IMR-90 (cell line): ENCODE results near the gene MTPN. TPM values are rescaled to one million over a fixed set of nuclear protein-coding genes. Genes with fewer than 3 reads are reported as not detected.

ENCODE experiments used
- ATAC-seq: fragments of 200-7000 bp; cut with Tn5 transposase; 2 replicates; pipeline ENCODE4 v1.9.1; 2020; ENCODE audit warnings: low read depth, mild to moderate bottlenecking, moderate library complexity
- BruUV-seq: library from RNA; stranded (reverse); fragments of 400-500 nt; replicated peaks from 2 replicates; lab custom pipeline; 2021; lab: Mats Ljungman, UMichigan
- CTCF ChIA-PET: fragments of 300-600 bp; formaldehyde crosslinking; extraction: SDS; loops from one replicate; lab custom pipeline; 2021; ENCODE audit warnings: antibody characterized with exemption; lab: Yijun Ruan, JAX
- POLR2A ChIA-PET: fragments of 300-600 bp; sonication (Branson Sonifier 250); formaldehyde crosslinking; loops from one replicate; lab custom pipeline; 2022; ENCODE audit warnings: antibody characterized with exemption; ENCODE audit not compliant: unreplicated experiment; lab: Charles Lee
- DNase-seq: peaks from one replicate; pipeline ENCODE4 v3.0.0; 2013
- H2AFZ ChIP-seq: replicated peaks from 2 replicates; pipeline ENCODE3; 2013; ENCODE audit warnings: low read length, mild to moderate bottlenecking; ENCODE audit not compliant: poor library complexity
- H2AK5ac ChIP-seq: 2 replicates; pipeline ENCODE4 v1.6.1; 2013; ENCODE audit warnings: low read depth, low read length, inconsistent platforms
- H2AK9ac ChIP-seq: replicated peaks from 2 replicates; pipeline ENCODE3; 2013; ENCODE audit warnings: mild to moderate bottlenecking, low read depth, low read length, moderate library complexity; ENCODE audit not compliant: poor library complexity
- H2BK120ac ChIP-seq: 2 replicates; pipeline ENCODE4 v1.6.1; 2013; ENCODE audit warnings: low read depth, low read length, inconsistent platforms
- H2BK15ac ChIP-seq: 3 replicates; pipeline ENCODE4 v1.6.1; 2013; ENCODE audit warnings: low read depth, low read length, inconsistent platforms
- H2BK20ac ChIP-seq: 2 replicates; pipeline ENCODE4 v1.6.1; 2013; ENCODE audit warnings: low read depth, mild to moderate bottlenecking, inconsistent platforms, low read length, moderate library complexity
- H2BK5ac ChIP-seq: 2 replicates; pipeline ENCODE4 v1.6.1; 2013; ENCODE audit warnings: mild to moderate bottlenecking, low read depth, low read length, inconsistent platforms; ENCODE audit not compliant: poor library complexity, severe bottlenecking
- H3K14ac ChIP-seq: replicated peaks from 2 replicates; pipeline ENCODE4 v1.6.1; 2013; ENCODE audit warnings: low read depth, low read length, inconsistent platforms
- H3K18ac ChIP-seq: 2 replicates; pipeline ENCODE4 v1.6.1; 2013; ENCODE audit warnings: low read depth, low read length, control low read depth
- H3K23ac ChIP-seq: 2 replicates; pipeline ENCODE4 v1.6.1; 2013; ENCODE audit warnings: low read depth, low read length, inconsistent platforms
- H3K27ac ChIP-seq: 2 replicates; pipeline ENCODE4 v1.5.1; 2013; ENCODE audit warnings: mild to moderate bottlenecking, control low read depth, low read length; ENCODE audit not compliant: insufficient read depth
- H3K27me3 ChIP-seq: 2 replicates; pipeline ENCODE4 v1.6.1; 2013; ENCODE audit warnings: low read length; ENCODE audit not compliant: control insufficient read depth, insufficient read depth
- H3K36me3 ChIP-seq: 2 replicates; pipeline ENCODE4 v1.6.1; 2013; ENCODE audit warnings: low read length, mixed read lengths; ENCODE audit not compliant: control insufficient read depth, insufficient read depth
- H3K4ac ChIP-seq: 2 replicates; pipeline ENCODE4 v1.6.1; 2013; ENCODE audit warnings: low read depth, low read length, inconsistent platforms
- H3K4me1 ChIP-seq: 2 replicates; pipeline ENCODE4 v1.6.1; 2013; ENCODE audit warnings: low read length, mixed read lengths; ENCODE audit not compliant: control insufficient read depth, insufficient read depth
- H3K4me2 ChIP-seq: 2 replicates; pipeline ENCODE4 v1.6.1; 2013; ENCODE audit warnings: low read depth, mild to moderate bottlenecking, control low read depth, low read length, moderate library complexity
- H3K4me3 ChIP-seq: 2 replicates; pipeline ENCODE4 v1.5.1; 2013; ENCODE audit warnings: low read depth, mild to moderate bottlenecking, control low read depth, low read length, moderate library complexity; ENCODE audit not compliant: insufficient read depth
- H3K56ac ChIP-seq: 2 replicates; pipeline ENCODE4 v1.6.1; 2013; ENCODE audit warnings: low read length, inconsistent platforms; ENCODE audit not compliant: insufficient read depth; ENCODE audit errors: extremely low read depth
- H3K79me1 ChIP-seq, 2 experiments: 2 replicates each; pipeline ENCODE4 v1.6.1; 2013; ENCODE audit warnings: low read length in 2 of 2, inconsistent platforms in 1 of 2, low read depth in 1 of 2
- H3K9ac ChIP-seq: 2 replicates; pipeline ENCODE4 v1.6.1; 2013; ENCODE audit warnings: low read depth, low read length, control low read depth
- H3K9me1 ChIP-seq: 2 replicates; pipeline ENCODE4 v1.6.1; 2013; ENCODE audit warnings: low read length, inconsistent platforms; ENCODE audit not compliant: insufficient read depth
- H3K9me3 ChIP-seq: 2 replicates; pipeline ENCODE4 v1.6.1; 2013; ENCODE audit warnings: low read length; ENCODE audit not compliant: control insufficient read depth, insufficient read depth
- H4K20me1 ChIP-seq: 2 replicates; pipeline ENCODE4 v1.6.1; 2013; ENCODE audit warnings: low read length, inconsistent platforms; ENCODE audit not compliant: insufficient read depth
- H4K5ac ChIP-seq: 2 replicates; pipeline ENCODE4 v1.6.1; 2013; ENCODE audit warnings: mild to moderate bottlenecking, low read depth, low read length, control low read depth
- H4K8ac ChIP-seq, 2 experiments: 2 replicates each; pipeline ENCODE4 v1.6.1; 2013; ENCODE audit warnings: low read depth in 2 of 2, low read length in 2 of 2, control low read depth in 1 of 2, inconsistent platforms in 1 of 2
- H4K91ac ChIP-seq: 2 replicates; pipeline ENCODE4 v1.6.1; 2013; ENCODE audit warnings: low read depth, low read length, inconsistent platforms; ENCODE audit not compliant: insufficient read depth
- CEBPB ChIP-seq: IDR thresholded peaks from 2 replicates; pipeline ENCODE4 v1.6.1; 2012; ENCODE audit warnings: low read depth, low read length, improper control_type of control experiment
- FOS ChIP-seq: fragments of 150-350 bp; IDR thresholded peaks from 2 replicates; pipeline ENCODE4 v1.6.1; 2016; ENCODE audit warnings: low read depth, low read length
- MAZ ChIP-seq: IDR thresholded peaks from 2 replicates; pipeline ENCODE4 v1.6.1; 2012; ENCODE audit warnings: low read depth, mild to moderate bottlenecking, low read length, improper control_type of control experiment, moderate library complexity, borderline replicate concordance
- MXI1 ChIP-seq: IDR thresholded peaks from 2 replicates; pipeline ENCODE4 v1.6.1; 2012; ENCODE audit warnings: low read depth, mild to moderate bottlenecking, low read length, moderate library complexity, borderline replicate concordance
- NFE2L2 ChIP-seq: fragments of 150-350 bp; IDR thresholded peaks from 2 replicates; pipeline ENCODE4 v1.6.1; 2016; ENCODE audit warnings: low read depth, mild to moderate bottlenecking, low read length
- POLR2A ChIP-seq: IDR thresholded peaks from 2 replicates; pipeline ENCODE4 v1.6.1; 2012; ENCODE audit warnings: mild to moderate bottlenecking, low read depth, low read length
- RCOR1 ChIP-seq: IDR thresholded peaks from 2 replicates; pipeline ENCODE4 v1.6.1; 2012; ENCODE audit warnings: mild to moderate bottlenecking, low read length, improper control_type of control experiment; ENCODE audit not compliant: insufficient replicate concordance
- RFX5 ChIP-seq: IDR thresholded peaks from 2 replicates; pipeline ENCODE4 v1.8.0; 2012; ENCODE audit warnings: low read depth, mild to moderate bottlenecking, low read length, moderate library complexity
- WGBS, 2 experiments: methylation state at CpG; one replicate each; pipeline versions ENCODE4 v1.1.5 to v1.1.7; 2013; ENCODE audit warnings: missing lambda C conversion rate in 2 of 2; ENCODE audit not compliant: insufficient read length in 1 of 2; ENCODE audit errors: extremely low coverage in 2 of 2; 5-methylcytosine and 5-hydroxymethylcytosine counted together
- dilution Hi-C: fragments of 300-500 bp; cut with HindIII; formaldehyde crosslinking; loops from one replicate; pipeline ENCODE4 v1.14.3; 2018; ENCODE audit warnings: low sequenced_read_pairs; ENCODE audit not compliant: unreplicated experiment
- in situ Hi-C: fragments of 300-500 bp; cut with MboI; formaldehyde crosslinking; loops from 3 replicates; pipeline ENCODE4 v1.14.3; 2019; ENCODE audit warnings: low sequenced_read_pairs, inconsistent platforms, mixed read lengths
- intact Hi-C: fragments of 100-400 bp; cut with micrococcal nuclease; formaldehyde crosslinking; loops from 2 replicates; pipeline ENCODE4 v1.10.0; 2022
- polyA plus RNA-seq, 3 experiments: library from polyadenylated mRNA; depleted of rRNA; stranded (reverse); fragments of >200 nt; gene quantifications; 2 replicates each; pipeline ENCODE4 v1.2.3, GENCODE V29; 2012; ENCODE audit warnings: low replicate concordance in 1 of 3
- total RNA-seq: library from RNA; depleted of rRNA; stranded (reverse); fragments of >200 nt; gene quantifications from 2 replicates; pipeline ENCODE4 v1.2.3, GENCODE V29; 2012
- TF ChIP-seq, protein P1 (sequence below): fragments of 150-350 bp; IDR thresholded peaks from 2 replicates; pipeline ENCODE4 v1.6.1; 2017; ENCODE audit warnings: mild to moderate bottlenecking, antibody characterized with exemption, low read length, low read depth
- TF ChIP-seq, protein P2 (sequence below): conservative IDR thresholded peaks from 2 replicates; pipeline ENCODE4 v1.5.1; 2012; ENCODE audit warnings: mild to moderate bottlenecking, low read depth, low read length, improper control_type of control experiment
- TF ChIP-seq, protein P3 (sequence below): fragments of 150-350 bp; IDR thresholded peaks from 2 replicates; pipeline ENCODE4 v1.6.1; 2016; ENCODE audit warnings: low read depth, mild to moderate bottlenecking, low read length, moderate library complexity, borderline replicate concordance

Gene MTPN
- total and polyA plus RNA-seq, 2 of the 4 experiments (the other 2 are of a cell fraction) = 58.8 to 94.4 TPM

DNA sequence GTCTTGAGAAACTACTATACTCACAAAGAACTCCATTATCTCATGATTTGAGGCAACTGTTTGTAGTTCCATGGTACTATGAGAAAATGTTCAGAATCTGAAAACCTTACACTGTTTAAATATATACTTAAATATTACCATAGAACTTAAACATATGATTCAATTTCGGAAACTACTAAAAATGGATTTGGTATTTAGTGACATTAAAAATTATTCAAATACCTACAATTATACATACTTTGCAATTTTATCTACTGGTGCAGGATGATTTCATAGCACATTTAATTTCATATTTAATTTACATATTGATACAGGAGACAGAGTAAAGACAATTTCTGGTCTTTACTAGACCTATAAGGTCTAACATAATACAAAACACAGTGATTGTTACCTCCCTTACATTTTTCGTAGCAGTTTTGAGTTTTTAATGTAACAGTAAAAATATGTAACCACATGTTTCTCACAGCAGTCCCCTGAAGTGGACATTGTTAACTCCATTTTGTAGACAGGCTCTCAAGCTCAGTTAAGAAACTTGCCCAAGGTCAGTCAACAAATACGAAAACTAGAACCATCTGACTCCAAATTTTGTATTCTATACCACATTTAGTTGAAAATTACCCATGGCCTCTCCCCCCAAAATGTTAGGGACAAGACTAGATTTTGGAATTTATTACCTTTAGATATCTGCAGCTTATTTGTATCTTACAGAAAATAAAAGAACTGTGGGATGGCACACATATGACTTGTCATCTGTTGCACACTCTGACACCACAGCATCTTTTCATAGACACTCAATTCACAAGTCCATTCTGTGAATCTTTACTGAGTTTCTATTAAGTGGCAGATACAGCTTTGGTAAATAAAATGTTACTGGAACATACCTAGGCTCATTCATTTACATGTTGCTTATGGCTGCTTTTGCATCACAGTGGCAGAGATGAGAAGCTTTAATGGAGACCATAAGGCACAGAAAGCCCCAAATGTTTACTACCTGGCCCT is 36.8 kb downstream of the MTPN start (continued):
- no peak for TF ChIP-seq FOS

DNA sequence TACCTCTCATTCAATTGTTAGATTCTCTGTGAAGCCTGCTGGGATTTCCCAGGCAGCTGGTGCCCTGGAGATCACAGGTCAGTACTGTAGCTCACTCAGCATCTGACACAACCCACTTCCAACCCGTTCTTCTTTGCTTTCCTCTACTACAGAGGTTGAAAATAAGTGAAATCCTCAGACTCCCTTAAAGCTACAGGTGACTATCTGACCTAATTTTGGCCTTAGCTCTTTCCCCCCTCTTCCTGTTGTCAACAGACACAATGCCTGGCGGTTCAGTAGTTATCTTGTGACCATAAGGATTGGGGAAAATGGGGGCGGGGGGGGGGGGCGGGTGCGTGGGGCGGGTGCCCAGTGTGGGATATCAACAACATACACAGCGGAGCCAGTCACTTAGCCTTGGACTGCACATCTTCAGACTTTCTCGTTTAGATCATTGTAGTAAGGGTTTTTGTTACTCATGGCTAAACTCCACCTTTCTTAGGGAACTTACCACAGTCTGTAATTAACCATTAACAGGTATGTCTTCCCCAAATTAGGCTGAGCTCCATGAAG is 37.8 kb downstream of the MTPN start:
- Histone ChIP-seq H2BK5ac (no peak overlapping the region), H3K9ac (no peak overlapping the region), H4K91ac (no peak overlapping the region), H3K27ac (no peak overlapping the region), H3K14ac (no peak overlapping the region), H3K4me2 (no peak overlapping the region), H3K27me3 (no peaks in the 10 kb centered on the region), H3K36me3 (no peaks in the 10 kb centered on the region), H3K9me3 (no peaks in the 10 kb centered on the region), H4K5ac (no peak overlapping the region), H2BK120ac (no peak overlapping the region), H2AK9ac (no peak overlapping the region), H3K9me1 (peaks cover 2% of the 10 kb centered on the region), H4K20me1 (peaks cover 23% of the 10 kb centered on the region), H4K8ac (no peak overlapping the region), H3K23ac (no peak overlapping the region), H3K18ac (no peak overlapping the region), H2BK15ac (no peak overlapping the region), H3K56ac (no peak overlapping the region), H3K79me1 (peaks cover 22 to 55% of the 10 kb centered on the region in 2 experiments), H2BK20ac (no peak overlapping the region), H3K4me1 (0 out of 2 replicates have a peak, but pooled peaks cover 2% of the 10 kb centered on the region), H2AFZ (no peak overlapping the region), H3K4me3 (no peak overlapping the region), H3K4ac (no peak overlapping the region), H2AK5ac (no peak overlapping the region)
- dilution Hi-C loops = no loop called here
- ATAC-seq = no peak
- intact Hi-C loops = no loop called here
- CTCF ChIA-PET = no interaction called here
- no peak for DNase-seq
- POLR2A ChIA-PET = no interaction called here
- no CpG with 5 or more reads among the region's 8 CpGs for WGBS, 2 experiments
- BruUV-seq = no TSS peak
- in situ Hi-C loops = no loop called here
- TF ChIP-seq CEBPB = no peak
- TF ChIP-seq POLR2A = no peak
- no peak for TF ChIP-seq FOS
- no peak for TF ChIP-seq RCOR1
- TF ChIP-seq NFE2L2 = no peak
- TF ChIP-seq MAZ = no peak
- TF ChIP-seq, protein P1, sequence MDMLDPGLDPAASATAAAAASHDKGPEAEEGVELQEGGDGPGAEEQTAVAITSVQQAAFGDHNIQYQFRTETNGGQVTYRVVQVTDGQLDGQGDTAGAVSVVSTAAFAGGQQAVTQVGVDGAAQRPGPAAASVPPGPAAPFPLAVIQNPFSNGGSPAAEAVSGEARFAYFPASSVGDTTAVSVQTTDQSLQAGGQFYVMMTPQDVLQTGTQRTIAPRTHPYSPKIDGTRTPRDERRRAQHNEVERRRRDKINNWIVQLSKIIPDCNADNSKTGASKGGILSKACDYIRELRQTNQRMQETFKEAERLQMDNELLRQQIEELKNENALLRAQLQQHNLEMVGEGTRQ = no peak
- TF ChIP-seq, protein P2, sequence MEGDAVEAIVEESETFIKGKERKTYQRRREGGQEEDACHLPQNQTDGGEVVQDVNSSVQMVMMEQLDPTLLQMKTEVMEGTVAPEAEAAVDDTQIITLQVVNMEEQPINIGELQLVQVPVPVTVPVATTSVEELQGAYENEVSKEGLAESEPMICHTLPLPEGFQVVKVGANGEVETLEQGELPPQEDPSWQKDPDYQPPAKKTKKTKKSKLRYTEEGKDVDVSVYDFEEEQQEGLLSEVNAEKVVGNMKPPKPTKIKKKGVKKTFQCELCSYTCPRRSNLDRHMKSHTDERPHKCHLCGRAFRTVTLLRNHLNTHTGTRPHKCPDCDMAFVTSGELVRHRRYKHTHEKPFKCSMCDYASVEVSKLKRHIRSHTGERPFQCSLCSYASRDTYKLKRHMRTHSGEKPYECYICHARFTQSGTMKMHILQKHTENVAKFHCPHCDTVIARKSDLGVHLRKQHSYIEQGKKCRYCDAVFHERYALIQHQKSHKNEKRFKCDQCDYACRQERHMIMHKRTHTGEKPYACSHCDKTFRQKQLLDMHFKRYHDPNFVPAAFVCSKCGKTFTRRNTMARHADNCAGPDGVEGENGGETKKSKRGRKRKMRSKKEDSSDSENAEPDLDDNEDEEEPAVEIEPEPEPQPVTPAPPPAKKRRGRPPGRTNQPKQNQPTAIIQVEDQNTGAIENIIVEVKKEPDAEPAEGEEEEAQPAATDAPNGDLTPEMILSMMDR = no peak
- TF ChIP-seq, protein P3, sequence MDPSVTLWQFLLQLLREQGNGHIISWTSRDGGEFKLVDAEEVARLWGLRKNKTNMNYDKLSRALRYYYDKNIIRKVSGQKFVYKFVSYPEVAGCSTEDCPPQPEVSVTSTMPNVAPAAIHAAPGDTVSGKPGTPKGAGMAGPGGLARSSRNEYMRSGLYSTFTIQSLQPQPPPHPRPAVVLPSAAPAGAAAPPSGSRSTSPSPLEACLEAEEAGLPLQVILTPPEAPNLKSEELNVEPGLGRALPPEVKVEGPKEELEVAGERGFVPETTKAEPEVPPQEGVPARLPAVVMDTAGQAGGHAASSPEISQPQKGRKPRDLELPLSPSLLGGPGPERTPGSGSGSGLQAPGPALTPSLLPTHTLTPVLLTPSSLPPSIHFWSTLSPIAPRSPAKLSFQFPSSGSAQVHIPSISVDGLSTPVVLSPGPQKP = no peak
- no peak for TF ChIP-seq MXI1
- TF ChIP-seq RFX5 = no peak
